ENCODE measurements around the gene PRKCA.

PRKCA gene

GRCh38 chr17:66782851-66783250, 480.4 kb downstream of the PRKCA start:
- H3K9me3 ChIP-seq (ENCODE audit: insufficient read depth, low read length), result no peaks in the 10 kb centered on the region
- no peaks in the 10 kb centered on the region for H4K20me1 ChIP-seq (ENCODE audit: insufficient read depth, low read length)
- H3K27ac ChIP-seq (ENCODE audit: low read length), result no peak overlapping the region
- no peaks in the 10 kb centered on the region for H3K79me2 ChIP-seq (ENCODE audit: low read length)
- H3K4me1 ChIP-seq (ENCODE audit: low read length), result peaks cover 3% of the 10 kb centered on the region; the same call in 1 of the 2 replicates
- H3K9ac ChIP-seq (ENCODE audit: low read length), result no peak overlapping the region
- H3K4me3 ChIP-seq (ENCODE audit: low read length), result no peak overlapping the region
- TF ChIP-seq CTCF (IDR thresholded peaks at IDR 0.05; ENCODE audit: low read depth, low read length) (no peak), EZH2phosphoT487 (IDR thresholded peaks at IDR 0.05; ENCODE audit: low read depth) (no peak)
- H3K4me2 ChIP-seq (ENCODE audit: low read length), result no peak overlapping the region
- no peaks in the 10 kb centered on the region for H3K36me3 ChIP-seq (replicated peaks; ENCODE audit: low read depth, low read length)
- no peak overlapping the region for H2AFZ ChIP-seq (ENCODE audit: low read depth, low read length)
- H3K27me3 ChIP-seq (ENCODE audit: low read depth, low read length), result no peaks in the 10 kb centered on the region

- H3K27me3 ChIP-seq (ENCODE audit: low read depth, low read length), result no peaks in the 10 kb centered on the region
- H4K20me1 ChIP-seq (ENCODE audit: insufficient read depth, low read length), result no peaks in the 10 kb centered on the region
- H3K27ac ChIP-seq (ENCODE audit: low read length), result no peak overlapping the region
- no peak overlapping the region for H3K4me3 ChIP-seq (ENCODE audit: low read length)
- H2AFZ ChIP-seq (ENCODE audit: low read depth, low read length), result no peak overlapping the region
- H3K36me3 ChIP-seq (replicated peaks; ENCODE audit: low read depth, low read length), result no peaks in the 10 kb centered on the region
- H3K9me3 ChIP-seq (ENCODE audit: insufficient read depth, low read length), result no peaks in the 10 kb centered on the region
- no peak overlapping the region for H3K4me2 ChIP-seq (ENCODE audit: low read length)
- no peak overlapping the region for H3K9ac ChIP-seq (ENCODE audit: low read length)
- TF ChIP-seq CTCF (IDR thresholded peaks at IDR 0.05; ENCODE audit: low read depth, low read length), result no peak
- TF ChIP-seq EZH2phosphoT487 (IDR thresholded peaks at IDR 0.05; ENCODE audit: low read depth), result no peak
- H3K4me1 ChIP-seq (ENCODE audit: low read length), result peaks cover 3% of the 10 kb centered on the region; the same call in 1 of the 2 replicates
- no peaks in the 10 kb centered on the region for H3K79me2 ChIP-seq (ENCODE audit: low read length)
Measured at GRCh38 chr17:66783656-66784381, 481.4 kb downstream of the PRKCA start.

GRCh38 chr17:66784621-66785364, 482.4 kb downstream of the PRKCA start:
- no peak overlapping the region for H2AFZ ChIP-seq (ENCODE audit: low read depth, low read length)
- no peaks in the 10 kb centered on the region for H3K79me2 ChIP-seq (ENCODE audit: low read length)
- no peaks in the 10 kb centered on the region for H3K27me3 ChIP-seq (ENCODE audit: low read depth, low read length)

More at GRCh38 chr17:66784621-66785364, 482.4 kb downstream of the PRKCA start:
- H4K20me1 ChIP-seq (ENCODE audit: insufficient read depth, low read length), result no peaks in the 10 kb centered on the region
- H3K4me1 ChIP-seq (ENCODE audit: low read length), result peaks cover 3% of the 10 kb centered on the region; the same call in 1 of the 2 replicates
- no peak overlapping the region for H3K4me3 ChIP-seq (ENCODE audit: low read length)
- no peak overlapping the region for H3K9ac ChIP-seq (ENCODE audit: low read length)
- H3K9me3 ChIP-seq (ENCODE audit: insufficient read depth, low read length), result no peaks in the 10 kb centered on the region
- no peaks in the 10 kb centered on the region for H3K36me3 ChIP-seq (replicated peaks; ENCODE audit: low read depth, low read length)
- H3K27ac ChIP-seq (ENCODE audit: low read length), result no peak overlapping the region
- no peak overlapping the region for H3K4me2 ChIP-seq (ENCODE audit: low read length)
- no peak for TF ChIP-seq CTCF (IDR thresholded peaks at IDR 0.05; ENCODE audit: low read depth, low read length)
- TF ChIP-seq EZH2phosphoT487 (IDR thresholded peaks at IDR 0.05; ENCODE audit: low read depth), result no peak
